ENCODE measurements around the gene LRRC8C.
"Not testable (repeated sequence)": the region's sequence is repeated elsewhere in the genome, so short reads cannot be mapped to it uniquely, and the experiment has no call there.

Gene LRRC8C

GRCh38 chr1:89701746-89702241 lies 68.9 kb downstream of the LRRC8C start:
- peak; percentile 33 to 55 for DNase-seq (ENCODE audit: extremely low read depth in 1 of 2, low read depth in 1 of 2)

- DNase-seq (ENCODE audit: extremely low read depth in 1 of 2, low read depth in 1 of 2): no peak
Measured at GRCh38 chr1:89702520-89703045, 69.7 kb downstream of the LRRC8C start.

- no peak for DNase-seq (ENCODE audit: extremely low read depth in 1 of 2, low read depth in 1 of 2)
Measured at GRCh38 chr1:89703469-89703868, 70.5 kb downstream of the LRRC8C start.

- no peak for DNase-seq (ENCODE audit: extremely low read depth in 1 of 2, low read depth in 1 of 2)
Measured at GRCh38 chr1:89704014-89704413, 71.1 kb downstream of the LRRC8C start.

GRCh38 chr1:89704885-89705284 lies 72.0 kb downstream of the LRRC8C start:
- not testable (repeated sequence) for DNase-seq (ENCODE audit: extremely low read depth in 1 of 2, low read depth in 1 of 2)

GRCh38 chr1:89705901-89706699 lies 73.2 kb downstream of the LRRC8C start:
- no peak for DNase-seq (ENCODE audit: extremely low read depth in 1 of 2, low read depth in 1 of 2)

GRCh38 chr1:89706700-89707012 lies 73.7 kb downstream of the LRRC8C start:
- DNase-seq (ENCODE audit: extremely low read depth in 1 of 2, low read depth in 1 of 2): no peak

- no peak for DNase-seq (ENCODE audit: extremely low read depth in 1 of 2, low read depth in 1 of 2)
Measured at GRCh38 chr1:89708751-89709375, 75.9 kb downstream of the LRRC8C start.

GRCh38 chr1:89710498-89711139 lies 77.7 kb downstream of the LRRC8C start:
- DNase-seq (ENCODE audit: extremely low read depth in 1 of 2, low read depth in 1 of 2): no peak

- no peak for DNase-seq (ENCODE audit: extremely low read depth in 1 of 2, low read depth in 1 of 2)
Measured at GRCh38 chr1:89711140-89711778, 78.3 kb downstream of the LRRC8C start.

GRCh38 chr1:89712420-89712819 lies 79.5 kb downstream of the LRRC8C start:
- DNase-seq (ENCODE audit: extremely low read depth in 1 of 2, low read depth in 1 of 2): no peak

- no peak for DNase-seq (ENCODE audit: extremely low read depth in 1 of 2, low read depth in 1 of 2)
Measured at GRCh38 chr1:89715677-89716076, 82.8 kb downstream of the LRRC8C start.

- DNase-seq (ENCODE audit: extremely low read depth in 1 of 2, low read depth in 1 of 2): no peak
Measured at GRCh38 chr1:89719502-89720306, 86.8 kb downstream of the LRRC8C start.

GRCh38 chr1:89720839-89721238 lies 87.9 kb downstream of the LRRC8C start:
- DNase-seq (ENCODE audit: extremely low read depth in 1 of 2, low read depth in 1 of 2): no peak

- DNase-seq (ENCODE audit: extremely low read depth in 1 of 2, low read depth in 1 of 2): peak in 1 of 2 donors; percentile 30
Measured at GRCh38 chr1:89721351-89721750, 88.4 kb downstream of the LRRC8C start.

GRCh38 chr1:89723144-89723543 lies 90.2 kb downstream of the LRRC8C start:
- no peak for DNase-seq (ENCODE audit: extremely low read depth in 1 of 2, low read depth in 1 of 2)

- DNase-seq (ENCODE audit: extremely low read depth in 1 of 2, low read depth in 1 of 2): no peak
Measured at GRCh38 chr1:89723863-89724262, 90.9 kb downstream of the LRRC8C start.

GRCh38 chr1:89724369-89725010 lies 91.6 kb downstream of the LRRC8C start:
- DNase-seq (ENCODE audit: extremely low read depth in 1 of 2, low read depth in 1 of 2): peak; percentile 54 to 70

GRCh38 chr1:89725011-89725370 lies 92.1 kb downstream of the LRRC8C start:
- DNase-seq (ENCODE audit: extremely low read depth in 1 of 2, low read depth in 1 of 2): no peak

- DNase-seq (ENCODE audit: extremely low read depth in 1 of 2, low read depth in 1 of 2): no peak
Measured at GRCh38 chr1:89725631-89726030, 92.7 kb downstream of the LRRC8C start.
